Kidney glomerular epithelial cell (primary cell): ENCODE measurements around the gene RADIL.

Source experiments
- DNase-seq: peaks from one replicate; lab custom pipeline; 2025; lab: John Stamatoyannopoulos, UW

Gene RADIL

GRCh38 chr7:4775250-4775847, 108.2 kb downstream of the RADIL start, which contains the start of gene AP5Z1:
AP5Z1 (plus strand) TSS chr7:4775623; CDS start chr7:4775716, 93 bp downstream.
- DNase-seq: peak; percentile 88

DNA sequence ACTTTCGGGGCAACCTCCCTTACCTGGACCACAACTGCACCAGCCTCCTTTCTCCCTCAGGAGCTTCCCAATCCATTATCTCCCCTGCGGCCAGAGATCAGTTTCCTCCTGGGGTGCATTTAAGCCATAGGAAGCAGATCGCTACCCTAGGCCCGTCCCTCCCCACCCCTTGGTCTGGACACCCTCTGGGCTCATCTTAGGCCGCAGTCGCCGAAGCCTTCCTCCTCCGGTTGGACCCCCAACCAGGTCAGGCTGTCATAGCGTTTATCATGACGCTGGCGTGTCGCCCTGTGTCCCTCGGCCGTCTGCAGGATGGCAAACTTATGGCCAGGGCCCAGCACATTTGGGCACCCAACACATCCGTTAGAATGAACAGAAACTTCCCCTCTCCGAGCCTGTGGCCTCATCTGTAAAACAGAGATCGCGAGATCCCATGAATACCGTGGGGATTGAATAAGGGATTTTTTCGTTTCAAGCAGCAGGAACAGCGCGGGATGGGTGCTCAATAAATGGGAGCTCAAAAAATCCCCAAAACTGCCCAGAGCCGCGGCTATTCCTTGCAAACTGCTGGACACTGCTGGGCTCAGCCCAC, 108.8 kb downstream of the RADIL start:
- DNase-seq: peak; percentile 81

DNA sequence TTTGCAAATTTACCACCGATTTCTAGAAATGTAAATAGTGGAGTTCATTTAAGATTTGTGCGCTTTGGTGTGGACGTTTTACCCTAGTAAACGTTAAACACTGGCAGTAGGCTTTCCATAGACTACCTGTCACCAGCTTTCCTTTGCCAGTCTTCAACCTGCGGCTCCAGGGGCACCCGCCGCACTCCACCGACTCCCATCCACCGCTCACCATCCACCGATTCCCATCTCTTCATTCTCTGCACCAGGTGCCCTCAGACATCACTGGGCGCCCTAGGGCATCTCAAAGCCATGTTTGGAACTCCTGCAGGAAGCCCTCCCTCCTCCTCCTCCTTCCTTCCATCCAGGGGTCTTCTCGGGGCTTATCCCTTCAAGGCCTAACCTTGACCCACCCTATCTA, 109.5 kb downstream of the RADIL start:
- DNase-seq: no peak

GRCh38 chr7:4772306-4772705, 111.2 kb downstream of the RADIL start:
- DNase-seq: no peak

GRCh38 chr7:4771737-4772136, 111.8 kb downstream of the RADIL start:
- DNase-seq: no peak

- DNase-seq: no peak
Measured at GRCh38 chr7:4770886-4771285, 112.6 kb downstream of the RADIL start.

- DNase-seq: no peak
Measured at GRCh38 chr7:4769761-4770160, 113.8 kb downstream of the RADIL start.

- no peak for DNase-seq
Measured at GRCh38 chr7:4768597-4769569, 114.6 kb downstream of the RADIL start.

DNA sequence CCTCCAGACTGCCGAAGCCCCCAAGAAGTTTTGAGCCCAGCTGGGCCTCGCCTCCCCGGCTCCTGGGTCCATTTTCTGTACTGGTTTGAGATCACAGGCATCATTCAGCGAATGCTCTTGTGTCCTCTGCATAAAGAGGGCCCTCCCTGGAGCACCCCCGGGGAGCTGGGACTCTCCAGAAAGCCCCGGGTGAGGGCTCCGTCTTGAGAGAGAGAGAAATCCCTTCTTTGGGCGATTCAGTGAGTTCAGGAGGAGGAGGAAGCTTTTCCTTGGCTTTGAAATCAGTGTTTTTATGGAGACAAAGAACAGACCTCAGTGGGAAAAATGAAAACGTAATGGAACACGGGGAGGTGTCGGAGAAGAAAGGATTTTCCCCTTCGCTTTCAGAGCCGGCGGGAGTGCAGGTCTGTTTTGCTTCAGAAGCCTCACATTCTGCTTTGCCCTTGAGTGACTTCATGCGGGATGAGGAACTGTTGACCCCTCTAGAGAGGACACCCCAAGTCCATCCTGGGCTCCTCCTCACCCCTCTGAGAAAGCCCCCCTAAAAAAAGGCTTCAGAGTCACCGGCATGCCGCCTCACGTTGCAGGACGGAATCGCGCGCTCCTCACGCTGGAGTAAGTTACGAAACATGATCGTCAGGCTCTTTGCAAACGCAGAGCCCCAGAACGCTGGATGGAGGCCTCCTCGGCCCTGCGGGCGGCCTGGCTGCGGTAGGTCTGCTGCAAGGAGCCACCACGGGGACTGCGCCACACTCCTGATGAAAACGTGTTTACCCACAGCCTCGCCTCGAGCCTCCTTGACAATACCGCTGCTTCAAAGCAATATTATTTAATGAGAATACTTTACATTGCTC, 116.6 kb downstream of the RADIL start:
- no peak for DNase-seq

- DNase-seq: no peak
Measured at GRCh38 chr7:4765776-4766490, 117.6 kb downstream of the RADIL start.

DNA sequence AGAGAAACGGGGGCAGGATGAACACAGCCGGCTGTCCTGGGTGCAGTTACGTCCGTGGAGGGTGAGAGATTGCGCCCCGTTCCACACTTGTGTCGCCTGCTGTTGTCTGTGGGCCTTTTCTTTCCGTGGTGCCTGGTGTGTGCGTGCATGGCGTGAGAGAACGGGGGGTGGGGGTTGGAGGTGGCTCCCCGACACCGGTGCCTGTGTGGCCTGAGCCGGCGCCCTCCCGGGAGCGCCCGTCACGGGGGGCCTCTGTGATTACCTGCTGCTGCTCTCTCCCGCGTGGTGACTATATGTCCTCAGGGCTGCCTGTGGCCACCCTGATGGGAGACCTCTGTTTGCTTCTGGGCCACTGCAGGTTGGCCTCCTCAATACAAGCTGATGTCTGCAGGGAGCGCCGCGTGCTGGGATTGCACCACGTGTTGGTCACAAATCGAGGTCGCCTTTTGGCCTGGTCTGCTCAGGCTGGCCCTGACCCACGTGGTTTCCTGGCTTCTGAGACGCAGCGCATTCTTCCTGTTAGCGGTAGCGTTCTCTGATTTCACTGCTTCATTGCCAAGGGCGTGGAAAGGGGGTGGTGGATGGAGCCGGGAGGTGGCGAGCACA, 119.0 kb downstream of the RADIL start:
- no peak for DNase-seq

GRCh38 chr7:4763794-4764185, 119.7 kb downstream of the RADIL start:
- DNase-seq: no peak

GRCh38 chr7:4763091-4763793, 120.3 kb downstream of the RADIL start:
- DNase-seq: no peak

DNA sequence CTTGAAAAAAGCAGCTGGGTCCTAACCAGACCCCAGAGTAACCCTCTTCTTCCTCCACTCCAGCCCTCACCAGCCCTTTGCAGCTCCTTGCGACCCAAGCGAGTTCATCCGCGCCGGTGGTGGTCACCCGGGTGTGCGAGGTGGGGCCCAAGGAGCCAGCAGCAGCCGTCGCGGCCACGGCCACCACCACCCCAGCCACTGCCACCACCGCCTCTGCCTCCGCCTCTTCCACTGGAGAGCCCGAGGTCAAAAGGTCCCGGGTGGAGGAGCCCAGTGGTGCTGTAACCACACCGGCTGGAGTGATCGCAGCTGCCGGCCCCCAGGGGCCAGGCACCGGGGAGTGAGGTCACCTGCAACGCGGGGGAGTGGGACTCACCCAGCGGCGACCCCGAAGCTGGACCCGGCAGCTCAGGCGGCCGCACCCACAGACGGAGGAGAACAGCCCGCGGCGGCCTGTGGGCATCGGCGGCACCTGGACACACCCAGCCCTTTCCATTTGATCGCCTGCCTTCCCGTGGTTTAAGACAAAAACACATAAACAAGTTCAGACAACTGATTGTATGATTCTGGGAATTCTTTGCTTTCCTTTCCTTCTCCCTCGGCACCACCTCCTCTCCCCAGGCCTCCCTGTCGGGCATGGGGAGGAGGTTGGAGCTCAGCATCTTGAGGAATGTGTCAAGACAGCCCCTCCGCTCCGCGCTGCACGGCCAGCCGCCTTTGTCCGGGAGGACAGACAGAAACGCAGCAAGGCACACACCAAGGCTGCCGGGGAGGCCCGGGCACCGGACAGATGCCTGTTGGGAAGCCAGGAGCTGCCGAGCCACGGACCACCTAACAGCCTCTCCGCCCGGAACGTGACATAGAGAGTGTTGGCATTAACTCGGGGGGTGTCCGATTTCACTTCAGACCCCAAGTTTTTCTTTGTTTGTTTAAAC, 121.1 kb downstream of the RADIL start:
- no peak for DNase-seq

DNA sequence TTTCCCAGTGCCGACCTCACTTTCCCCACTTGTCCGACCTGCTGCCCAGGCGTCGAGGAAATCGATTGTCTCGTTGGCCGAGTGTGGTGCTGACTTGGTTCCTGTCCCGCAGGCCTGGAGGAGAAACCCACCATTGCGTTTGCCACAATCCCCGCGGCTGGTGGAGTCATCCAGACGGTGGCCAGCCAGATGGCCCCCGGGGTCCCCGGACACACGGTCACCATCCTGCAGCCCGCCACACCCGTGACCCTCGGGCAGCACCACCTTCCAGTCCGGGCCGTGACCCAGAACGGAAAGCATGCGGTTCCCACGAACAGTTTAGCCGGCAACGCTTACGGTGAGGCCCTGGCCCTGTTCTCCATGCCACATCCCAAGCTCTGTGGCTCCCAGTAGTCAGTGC, 122.6 kb downstream of the RADIL start:
- no peak for DNase-seq

GRCh38 chr7:4759211-4759610, 124.3 kb downstream of the RADIL start:
- no peak for DNase-seq

- no peak for DNase-seq
Measured at GRCh38 chr7:4758791-4759190, 124.7 kb downstream of the RADIL start.

- no peak for DNase-seq
Measured at GRCh38 chr7:4758111-4758510, 125.4 kb downstream of the RADIL start.

DNA sequence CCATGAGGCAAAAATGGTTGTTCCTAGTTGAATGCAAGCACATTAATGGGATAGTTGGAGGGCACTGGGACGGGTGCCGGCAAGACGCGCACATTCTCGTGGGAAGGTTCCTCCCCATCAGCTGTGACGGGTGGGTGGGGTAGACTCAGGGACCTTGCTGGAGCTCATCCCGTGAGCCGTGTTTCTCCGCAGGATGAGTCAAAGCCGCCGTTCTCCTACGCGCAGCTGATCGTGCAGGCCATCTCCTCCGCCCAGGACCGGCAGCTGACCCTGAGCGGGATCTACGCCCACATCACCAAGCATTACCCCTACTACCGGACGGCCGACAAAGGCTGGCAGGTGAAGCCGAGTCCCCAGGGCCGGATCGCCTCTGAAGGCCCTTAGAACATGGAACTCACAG, 128.5 kb downstream of the RADIL start:
- DNase-seq: no peak
